Activated CD8-positive, alpha-beta memory T cell treated with anti-CD3 and anti-CD28 coated beads, Interleukin-2, amount 50 U/mL, for 4 hours (primary cell): ENCODE results near the gene HSPE1.
"Not testable (repeated sequence)": the region's sequence is repeated elsewhere in the genome, so short reads cannot be mapped to it uniquely, and the experiment has no call there.

ENCODE experiments used
- DNase-seq: peaks from one replicate; pipeline ENCODE4 v3.0.0-alpha.2; 2020

Gene HSPE1

DNA sequence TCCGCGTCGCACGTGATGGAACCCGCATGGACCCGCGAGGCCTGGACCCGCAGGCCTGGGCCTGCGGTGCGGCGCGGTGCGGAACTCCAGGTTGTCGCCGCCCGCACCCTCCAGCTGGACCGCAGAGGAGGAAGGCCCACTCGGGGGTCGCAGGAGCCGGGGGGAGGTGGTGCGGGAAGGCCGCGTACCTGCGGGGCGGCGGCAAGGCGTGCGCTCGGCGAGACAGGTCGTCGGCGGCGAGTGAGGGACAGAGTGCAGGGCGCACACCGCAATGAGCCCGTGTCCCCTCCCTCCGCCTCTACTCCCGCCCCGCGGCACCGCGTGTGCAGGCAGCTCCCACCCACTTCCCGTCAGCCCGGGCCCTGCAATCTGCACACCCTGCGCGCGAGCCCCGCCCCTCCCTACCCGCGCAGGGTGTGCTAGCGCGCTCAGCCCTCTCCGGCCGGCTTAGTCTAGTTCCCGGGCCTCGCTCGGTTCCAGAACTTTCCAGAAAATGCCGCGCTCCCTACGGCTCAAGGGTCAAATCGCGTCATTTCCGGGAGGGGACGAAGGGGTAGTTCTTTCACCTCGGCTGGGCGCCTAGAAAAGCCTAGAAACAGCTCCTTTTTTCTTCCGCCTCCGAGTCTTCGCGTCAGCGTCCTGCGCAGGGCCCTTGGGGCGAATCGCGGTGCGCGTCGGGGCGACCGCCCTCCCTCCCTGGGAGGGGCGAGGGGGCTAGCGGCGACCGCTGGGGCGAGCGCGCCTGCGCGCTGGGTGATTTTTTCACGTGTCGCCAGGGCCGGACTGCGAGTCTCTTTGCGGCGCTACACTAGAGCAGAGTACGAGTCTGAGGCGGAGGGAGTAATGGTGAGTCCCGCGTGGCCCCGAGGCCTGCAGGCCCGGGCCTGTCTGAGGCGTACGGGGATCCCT, at the start of gene HSPE1, which contains the start of gene HSPD1:
HSPE1 (plus strand) TSS at position 786 of the 909 bp plus-strand sequence; CDS start at position 844, 58 bp downstream.
HSPD1 (minus strand) TSS at position 247 of the 909 bp plus-strand sequence. CDS start 992 bp downstream, outside the sequence.
- peak; percentile 96 for DNase-seq

DNA sequence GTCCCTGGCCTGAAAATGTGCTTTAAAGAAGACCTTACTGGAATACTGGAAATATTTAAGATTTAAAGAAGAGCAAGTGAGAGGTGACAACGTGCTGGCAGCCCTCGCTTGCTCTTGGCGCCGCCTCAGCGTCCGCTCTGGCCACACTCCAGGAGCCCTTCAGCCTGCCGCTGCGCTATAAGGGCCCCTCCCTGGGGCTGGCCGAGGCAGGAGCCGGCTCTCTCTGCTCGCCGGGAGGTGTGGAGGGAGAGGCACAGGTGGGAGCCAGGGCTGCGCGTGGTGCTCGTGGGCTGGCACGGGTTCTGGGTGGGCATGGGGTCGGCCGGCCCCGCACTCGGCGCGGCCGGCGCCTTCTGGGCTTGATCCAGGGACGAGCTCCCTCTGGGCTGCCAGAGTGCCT, 49.7 kb upstream of the HSPE1 start:
- DNase-seq = no peak

DNA sequence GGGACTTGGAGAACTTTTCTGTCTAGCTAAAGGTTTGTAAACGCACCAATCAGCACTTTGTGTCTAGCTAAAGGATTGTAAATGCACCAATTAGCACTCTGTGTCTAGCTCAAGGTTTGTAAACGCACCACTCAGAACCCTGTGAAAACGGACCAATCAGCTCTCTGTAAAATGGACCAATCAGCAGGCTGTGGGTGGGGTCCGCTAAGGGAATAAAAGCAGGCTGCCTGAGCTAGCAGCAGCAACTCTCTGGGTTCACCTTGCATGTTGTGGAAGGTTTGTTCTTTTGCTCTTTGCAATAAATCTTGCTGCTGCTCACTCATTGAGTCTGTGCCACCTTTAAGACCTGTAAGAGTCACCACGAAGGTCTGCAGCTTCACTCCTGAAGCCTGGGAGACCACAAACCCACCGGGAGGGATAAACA, 49.2 kb upstream of the HSPE1 start:
- DNase-seq = not testable (repeated sequence)

DNA sequence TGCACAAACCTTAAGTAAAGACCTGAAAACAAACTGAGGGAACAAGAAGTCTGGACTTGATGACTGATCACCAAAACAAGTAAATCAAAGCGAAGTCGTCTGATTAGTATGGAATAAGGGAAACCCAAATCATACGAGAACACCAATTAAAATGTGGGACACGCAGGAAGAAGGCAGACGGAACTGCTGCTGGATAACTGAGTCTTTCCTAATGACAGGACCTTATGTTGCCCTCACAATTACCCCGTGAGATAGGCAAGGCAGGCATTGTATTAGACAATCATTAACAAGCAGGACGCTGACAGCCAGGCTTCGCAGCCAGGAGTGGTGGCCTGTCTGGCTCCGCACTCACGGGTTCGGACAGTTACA, 47.4 kb upstream of the HSPE1 start:
- no peak for DNase-seq

DNA sequence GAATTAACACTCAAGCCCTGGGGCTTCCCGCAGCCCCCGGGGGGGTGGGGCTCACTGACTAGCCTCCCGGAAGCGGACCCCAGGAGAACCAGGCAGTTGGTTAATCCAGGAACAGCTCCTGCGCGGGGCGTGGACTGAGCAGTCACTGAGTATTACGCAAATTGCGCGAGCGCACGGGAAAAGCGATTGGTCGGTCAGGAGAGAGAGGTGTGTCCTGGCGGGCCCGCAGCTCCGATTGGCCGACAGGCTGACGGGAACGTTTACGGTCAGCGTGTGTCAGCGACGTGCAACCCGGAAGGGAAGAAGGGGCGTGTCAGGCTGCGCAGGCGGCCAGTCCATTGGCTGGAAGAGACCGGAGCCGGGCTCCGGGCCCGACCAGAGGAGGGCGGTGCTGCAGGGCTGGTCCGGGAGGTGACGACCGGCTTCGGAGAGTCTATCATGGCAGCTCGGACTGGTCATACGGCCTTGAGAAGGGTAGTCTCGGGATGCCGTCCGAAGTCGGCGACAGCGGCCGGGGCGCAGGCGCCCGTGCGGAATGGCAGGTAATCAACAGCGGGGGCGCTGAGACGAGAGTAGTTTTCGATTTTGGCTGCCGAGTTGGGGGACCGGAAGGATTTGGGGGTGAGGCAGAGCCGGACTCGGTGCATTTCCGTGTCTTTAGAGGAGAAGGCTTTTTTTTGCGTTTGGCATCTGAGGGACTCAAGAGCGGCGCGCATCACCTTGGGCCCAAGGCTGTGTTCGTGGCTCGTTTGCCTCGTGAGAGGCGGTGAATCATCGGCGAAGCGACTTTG, 46.9 kb upstream of the HSPE1 start, which contains the start of gene COQ10B:
COQ10B (plus strand) TSS at position 430 of the 791 bp plus-strand sequence; CDS start at position 439, 9 bp downstream.
- DNase-seq = peak; percentile 97

GRCh38 chr2:197453914-197454398, 46.2 kb upstream of the HSPE1 start:
- no peak for DNase-seq

- DNase-seq = no peak
These were observed 45.3 kb upstream of the HSPE1 start for GRCh38 chr2:197454923-197455322.

DNA sequence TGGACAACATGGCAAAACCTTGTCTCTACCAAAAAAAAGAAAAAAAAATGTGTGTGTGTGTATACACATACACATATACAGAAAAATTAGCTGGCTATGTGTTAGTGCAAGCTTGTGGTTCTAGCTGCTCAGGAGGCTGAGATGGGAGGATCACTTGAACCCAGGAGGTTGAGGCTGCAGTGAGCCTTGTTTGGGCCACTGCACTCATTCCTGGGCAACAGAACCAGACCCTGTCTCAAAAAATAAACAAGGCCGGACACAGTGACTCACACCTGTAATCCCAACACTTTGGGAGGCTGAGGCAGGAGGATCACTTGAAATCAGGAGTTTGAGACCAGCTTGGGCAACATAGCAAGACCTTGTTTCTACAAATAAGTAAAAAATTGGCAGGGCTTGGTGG, 44.8 kb upstream of the HSPE1 start:
- no peak for DNase-seq

DNA sequence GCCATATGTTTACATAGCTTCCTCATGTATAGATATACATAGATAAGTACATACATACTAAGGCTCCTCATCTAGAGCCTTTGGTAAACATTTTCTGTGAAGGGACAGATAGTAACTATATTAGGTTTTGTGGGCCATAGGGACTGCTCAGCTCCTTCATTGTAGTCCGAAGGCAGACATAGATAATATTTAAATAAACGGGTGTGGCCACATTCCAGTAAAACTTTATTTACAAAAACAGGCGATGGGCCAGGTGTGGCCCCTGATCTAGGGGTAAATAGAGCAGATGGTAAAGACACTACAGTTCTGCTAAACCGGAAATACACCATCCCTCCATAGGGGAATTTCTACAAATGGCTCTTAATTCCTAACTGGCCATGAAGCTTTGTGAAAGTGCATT, 39.5 kb upstream of the HSPE1 start:
- no peak for DNase-seq

DNA sequence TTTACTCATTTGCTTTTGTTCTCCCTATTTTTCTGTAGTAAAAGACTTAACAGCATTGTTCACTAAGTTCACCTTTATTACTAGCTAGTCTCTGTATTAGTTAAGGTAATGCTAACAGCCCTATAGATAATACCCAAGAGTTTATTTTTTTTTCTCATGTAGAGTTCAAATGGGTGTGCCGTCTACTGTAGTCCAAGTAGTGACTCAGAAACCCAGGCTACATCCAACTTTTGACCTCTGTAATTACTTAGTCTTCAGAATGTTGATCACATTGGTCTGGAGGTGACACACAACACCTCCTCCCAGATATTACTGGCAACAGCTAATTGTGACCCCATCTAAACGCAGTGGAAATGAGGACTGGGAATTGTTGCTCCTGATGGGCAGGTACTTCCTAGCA, 39.1 kb upstream of the HSPE1 start:
- DNase-seq = no peak

DNA sequence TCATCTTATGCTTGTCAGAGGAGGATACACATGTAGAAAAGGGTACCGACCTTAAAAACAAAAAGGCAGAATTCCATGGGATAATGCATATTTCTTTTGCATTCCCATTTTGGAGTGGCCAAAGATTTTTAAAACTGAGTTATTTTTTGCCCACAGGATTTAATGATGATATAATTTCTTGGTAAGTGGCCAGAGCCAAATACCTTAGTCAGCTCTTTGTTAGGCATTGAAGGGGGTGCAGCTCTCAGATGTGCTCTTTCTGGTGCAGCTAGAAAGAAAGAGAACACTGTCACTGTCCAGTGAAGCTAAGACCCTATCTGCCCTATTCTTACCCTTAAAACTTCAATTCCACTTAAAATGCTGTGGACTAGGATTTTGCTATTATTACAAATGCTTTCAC, 36.0 kb upstream of the HSPE1 start:
- DNase-seq = no peak

GRCh38 chr2:197472166-197472565, 28.0 kb upstream of the HSPE1 start:
- no peak for DNase-seq

- no peak for DNase-seq
These were observed 22.4 kb upstream of the HSPE1 start for GRCh38 chr2:197477797-197478196.

GRCh38 chr2:197480165-197481036, 19.8 kb upstream of the HSPE1 start:
- DNase-seq = no peak

- DNase-seq = not testable (repeated sequence)
These were observed 15.9 kb upstream of the HSPE1 start for GRCh38 chr2:197484248-197484647.

- no peak for DNase-seq
These were observed 14.0 kb upstream of the HSPE1 start for GRCh38 chr2:197486175-197486574.

GRCh38 chr2:197487385-197487784, 12.8 kb upstream of the HSPE1 start:
- DNase-seq = no peak

DNA sequence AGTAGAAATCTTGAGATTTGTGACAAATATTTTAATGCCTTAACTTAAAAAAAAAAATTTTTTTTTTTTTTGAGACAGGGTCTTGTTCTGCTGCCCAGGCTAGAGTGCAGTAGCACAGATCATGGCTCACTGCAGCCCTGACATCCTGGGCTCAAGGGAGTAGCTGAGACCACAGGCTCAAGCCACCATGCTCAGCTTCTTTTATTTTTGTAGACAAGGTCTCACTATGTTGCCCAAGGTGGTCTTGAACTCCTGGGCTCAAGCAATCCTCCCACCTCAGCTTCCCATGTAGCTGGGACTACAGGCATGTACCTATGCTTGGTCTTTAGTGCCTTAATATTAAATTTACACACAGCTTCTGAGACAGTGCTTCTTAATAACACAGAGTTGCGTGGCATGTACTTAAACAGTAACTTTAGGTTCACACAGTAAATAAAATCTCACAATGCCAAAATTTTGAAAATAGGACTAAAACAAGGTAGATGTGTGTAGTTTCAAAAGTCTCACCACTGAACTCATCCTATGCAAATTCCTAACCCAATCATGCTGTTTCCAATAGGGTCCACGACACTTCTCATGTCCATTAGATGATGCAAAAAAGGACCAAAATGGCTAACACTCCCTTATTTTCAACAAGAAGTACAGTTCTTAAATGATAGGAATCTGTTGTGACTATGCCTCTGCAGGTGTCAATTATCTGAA, 4.6 kb upstream of the HSPE1 start:
- no peak for DNase-seq

DNA sequence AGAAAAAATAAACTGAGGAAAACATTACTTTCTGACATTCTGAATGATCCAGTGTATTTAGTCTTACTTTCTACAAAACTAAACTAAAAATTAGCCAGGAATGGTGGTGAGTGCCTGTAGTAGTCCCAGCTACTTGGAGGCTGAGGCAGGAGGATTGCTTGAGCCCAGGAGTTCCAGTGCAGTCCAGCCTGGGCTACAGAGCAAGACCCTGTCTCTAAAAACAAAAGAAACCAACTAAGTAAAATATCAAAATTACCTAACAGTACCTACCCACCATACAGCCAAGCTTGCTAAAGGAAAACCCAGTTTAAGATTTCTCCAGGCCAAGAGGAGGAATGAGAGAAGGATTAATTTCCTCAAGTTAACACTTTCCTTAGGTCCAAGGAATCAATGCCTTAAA, 3.5 kb upstream of the HSPE1 start:
- DNase-seq = no peak

GRCh38 chr2:197497326-197497725, 2.9 kb upstream of the HSPE1 start:
- no peak for DNase-seq

- no peak for DNase-seq
These were observed 1.8 kb upstream of the HSPE1 start for GRCh38 chr2:197498235-197498936.
